HepG2 (cell line): ENCODE data around the gene ARHGEF40. TPM values are rescaled to one million over a fixed set of nuclear protein-coding genes. Genes with fewer than 3 reads are reported as not detected.

Source experiments
- EP300 ChIP-seq, 3 experiments: sonication (generic) in 1 of 3; formaldehyde crosslinking in 1 of 3; IDR thresholded peaks; 2 replicates each; pipeline versions ENCODE4 v1.5.1 to v1.6.1; 2011 to 2020; ENCODE audit warnings: low read depth in 2 of 3, low read length in 2 of 3, borderline replicate concordance in 1 of 3, improper control_type of control experiment in 1 of 3, mild to moderate bottlenecking in 1 of 3, missing genetic modification reagents in 1 of 3, moderate library complexity in 1 of 3
- KDM4B ChIP-seq: sonication (generic); formaldehyde crosslinking; IDR thresholded peaks from 2 replicates; pipeline ENCODE4 v1.4.0; 2020; ENCODE audit warnings: missing genetic modification reagents
- MAFK ChIP-seq, 2 experiments: IDR thresholded peaks in 1 of 2; conservative IDR thresholded peaks in 1 of 2; 2 replicates each; pipeline ENCODE4 v1.6.1; 2011; ENCODE audit warnings: improper control_type of control experiment in 2 of 2, low read length in 2 of 2
- MXI1 ChIP-seq: IDR thresholded peaks from 3 replicates; pipeline ENCODE4 v1.6.1; 2012; ENCODE audit warnings: low read depth, low read length, inconsistent platforms, borderline replicate concordance
- NFYB ChIP-seq: sonication (generic); formaldehyde crosslinking; IDR thresholded peaks from 2 replicates; pipeline ENCODE4 v1.4.0; 2020; ENCODE audit warnings: missing genetic modification reagents
- NONO ChIP-seq, 2 experiments: fragments of 450-650 bp in 1 of 2; sonication (generic) in 1 of 2; formaldehyde crosslinking in 1 of 2; IDR thresholded peaks in 1 of 2; conservative IDR thresholded peaks in 1 of 2; 2 replicates each; pipeline versions ENCODE4 v1.6.1 to v1.8.0; 2017 to 2022; ENCODE audit warnings: mild to moderate bottlenecking in 1 of 2, missing genetic modification reagents in 1 of 2, moderate library complexity in 1 of 2
- NR2F6 ChIP-seq, 2 experiments: IDR thresholded peaks; 2 replicates each; pipeline ENCODE4 v1.6.1; 2016; ENCODE audit warnings: antibody characterized with exemption in 1 of 2, mild to moderate bottlenecking in 1 of 2
- ONECUT2 ChIP-seq: sonication (generic); formaldehyde crosslinking; IDR thresholded peaks from 2 replicates; pipeline ENCODE4 v1.4.0; 2020; ENCODE audit warnings: missing genetic modification reagents
- PRMT3 ChIP-seq: sonication (generic); formaldehyde crosslinking; IDR thresholded peaks from 2 replicates; pipeline ENCODE4 v1.8.1; 2022; ENCODE audit warnings: low read depth, mild to moderate bottlenecking, moderate library complexity, missing genetic modification reagents, borderline replicate concordance
- REPIN1 ChIP-seq: sonication (generic); formaldehyde crosslinking; IDR thresholded peaks from 2 replicates; pipeline ENCODE4 v1.8.0; 2022; ENCODE audit warnings: missing genetic modification reagents, low read depth, mild to moderate bottlenecking, borderline replicate concordance
- TGIF2 ChIP-seq: IDR thresholded peaks from 2 replicates; pipeline ENCODE4 v1.6.1; 2016; ENCODE audit warnings: control low read depth, missing compliant biosample characterization
- polyA plus RNA-seq, 8 experiments: library from polyadenylated mRNA; depleted of rRNA in 3 of 8; stranded (reverse) in 7 of 8; unstranded in 1 of 8; fragments of >200 nt; fragmentation: Illumina TruSeq in 4 of 8; extraction: Trizol in 4 of 8; gene quantifications; 2 replicates each; pipeline versions ENCODE4 v1.2.1 to v1.2.3, GENCODE V29; 2011 to 2016; ENCODE audit warnings: low read depth in 4 of 8, missing spikeins in 1 of 8, mixed read lengths in 1 of 8; ENCODE audit not compliant: insufficient read depth in 1 of 8
- total RNA-seq, 5 experiments: library from RNA; depleted of rRNA; stranded (reverse); fragments of >200 nt; fragmentation: Illumina TruSeq; extraction: Trizol; gene quantifications; 2 replicates each; pipeline ENCODE4 v1.2.3, GENCODE V29; 2016; ENCODE audit warnings: low read depth in 1 of 5
- TF ChIP-seq, protein P1 (sequence below): sonication (generic); formaldehyde crosslinking; IDR thresholded peaks from 2 replicates; pipeline ENCODE4 v1.4.0; 2020; ENCODE audit warnings: mild to moderate bottlenecking, missing genetic modification reagents
- TF ChIP-seq, protein P2 (sequence below): sonication (generic); formaldehyde crosslinking; IDR thresholded peaks from 2 replicates; pipeline ENCODE4 v1.4.0; 2020; ENCODE audit warnings: missing genetic modification reagents
- TF ChIP-seq, protein P3 (sequence below): sonication (generic); formaldehyde crosslinking; IDR thresholded peaks from 2 replicates; pipeline ENCODE4 v1.8.0; 2022; ENCODE audit warnings: missing genetic modification reagents, mild to moderate bottlenecking, borderline replicate concordance
- TF ChIP-seq, protein P4 (sequence below): sonication (generic); formaldehyde crosslinking; IDR thresholded peaks from 2 replicates; pipeline ENCODE4 v1.4.0; 2020; ENCODE audit warnings: missing genetic modification reagents
- TF ChIP-seq, protein P5 (sequence below): IDR thresholded peaks from 2 replicates; pipeline ENCODE4 v1.6.1; 2016; ENCODE audit warnings: missing genetic modification reagents, missing compliant biosample characterization

The ARHGEF40 gene
- total and polyA plus RNA-seq, 2 of the 13 experiments (the other 11 are each of a cell fraction or from before 2014, with no cell fraction given): 28.1 to 78.1 TPM

DNA sequence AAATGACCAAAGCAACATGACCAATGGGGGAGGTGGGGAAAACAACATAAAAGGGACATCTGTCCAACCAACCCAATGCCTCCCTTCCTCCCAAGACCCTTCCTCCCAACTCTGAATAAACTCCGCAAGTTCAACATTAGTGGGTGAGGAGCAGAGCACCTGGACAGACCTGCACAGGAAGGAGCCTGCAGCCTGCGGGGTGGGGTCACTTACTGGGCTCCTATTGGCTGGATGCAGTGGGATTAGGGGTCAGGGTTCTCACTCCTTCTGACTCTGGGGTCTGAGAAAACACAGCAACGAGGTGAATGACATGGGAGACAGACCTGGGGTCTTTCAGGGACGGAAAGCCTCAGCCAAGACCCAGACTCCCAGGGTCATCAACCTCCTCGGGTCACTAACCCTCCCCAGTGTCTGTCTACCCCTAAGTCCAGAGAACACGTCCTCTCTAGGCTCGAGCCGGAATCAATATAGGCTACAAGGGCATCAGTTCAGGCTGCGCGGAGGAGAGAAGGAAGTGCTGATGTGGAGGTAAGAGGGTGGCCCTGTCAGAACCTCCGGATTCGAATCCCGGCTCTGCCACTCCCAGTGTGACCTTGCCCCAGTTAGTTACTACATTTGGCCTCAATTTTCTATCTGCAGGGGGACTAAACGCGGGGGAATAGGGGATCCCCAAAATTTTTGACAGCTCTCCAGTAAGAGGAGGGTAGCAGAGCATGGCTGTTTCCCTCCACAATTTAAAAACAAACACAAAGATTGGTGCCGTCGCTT, 46.1 kb upstream of the ARHGEF40 start (continued):
- TF ChIP-seq REPIN1: no peak
- TF ChIP-seq NR2F6 (IDR thresholded peaks at IDR 0.05): peak; percentile 75
- peak; percentile 53 for TF ChIP-seq NR2F6 (CRISPR knock-in tag; IDR thresholded peaks at IDR 0.05)
- TF ChIP-seq, protein P1, sequence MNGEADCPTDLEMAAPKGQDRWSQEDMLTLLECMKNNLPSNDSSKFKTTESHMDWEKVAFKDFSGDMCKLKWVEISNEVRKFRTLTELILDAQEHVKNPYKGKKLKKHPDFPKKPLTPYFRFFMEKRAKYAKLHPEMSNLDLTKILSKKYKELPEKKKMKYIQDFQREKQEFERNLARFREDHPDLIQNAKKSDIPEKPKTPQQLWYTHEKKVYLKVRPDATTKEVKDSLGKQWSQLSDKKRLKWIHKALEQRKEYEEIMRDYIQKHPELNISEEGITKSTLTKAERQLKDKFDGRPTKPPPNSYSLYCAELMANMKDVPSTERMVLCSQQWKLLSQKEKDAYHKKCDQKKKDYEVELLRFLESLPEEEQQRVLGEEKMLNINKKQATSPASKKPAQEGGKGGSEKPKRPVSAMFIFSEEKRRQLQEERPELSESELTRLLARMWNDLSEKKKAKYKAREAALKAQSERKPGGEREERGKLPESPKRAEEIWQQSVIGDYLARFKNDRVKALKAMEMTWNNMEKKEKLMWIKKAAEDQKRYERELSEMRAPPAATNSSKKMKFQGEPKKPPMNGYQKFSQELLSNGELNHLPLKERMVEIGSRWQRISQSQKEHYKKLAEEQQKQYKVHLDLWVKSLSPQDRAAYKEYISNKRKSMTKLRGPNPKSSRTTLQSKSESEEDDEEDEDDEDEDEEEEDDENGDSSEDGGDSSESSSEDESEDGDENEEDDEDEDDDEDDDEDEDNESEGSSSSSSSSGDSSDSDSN (CRISPR knock-in tag): no peak
- TF ChIP-seq, protein P2, sequence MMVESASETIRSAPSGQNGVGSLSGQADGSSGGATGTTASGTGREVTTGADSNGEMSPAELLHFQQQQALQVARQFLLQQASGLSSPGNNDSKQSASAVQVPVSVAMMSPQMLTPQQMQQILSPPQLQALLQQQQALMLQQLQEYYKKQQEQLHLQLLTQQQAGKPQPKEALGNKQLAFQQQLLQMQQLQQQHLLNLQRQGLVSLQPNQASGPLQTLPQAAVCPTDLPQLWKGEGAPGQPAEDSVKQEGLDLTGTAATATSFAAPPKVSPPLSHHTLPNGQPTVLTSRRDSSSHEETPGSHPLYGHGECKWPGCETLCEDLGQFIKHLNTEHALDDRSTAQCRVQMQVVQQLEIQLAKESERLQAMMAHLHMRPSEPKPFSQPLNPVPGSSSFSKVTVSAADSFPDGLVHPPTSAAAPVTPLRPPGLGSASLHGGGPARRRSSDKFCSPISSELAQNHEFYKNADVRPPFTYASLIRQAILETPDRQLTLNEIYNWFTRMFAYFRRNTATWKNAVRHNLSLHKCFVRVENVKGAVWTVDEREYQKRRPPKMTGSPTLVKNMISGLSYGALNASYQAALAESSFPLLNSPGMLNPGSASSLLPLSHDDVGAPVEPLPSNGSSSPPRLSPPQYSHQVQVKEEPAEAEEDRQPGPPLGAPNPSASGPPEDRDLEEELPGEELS (CRISPR knock-in tag): 0 out of 2 replicates have a peak, but pooled peaks have one; percentile 8
- TF ChIP-seq, protein P3, sequence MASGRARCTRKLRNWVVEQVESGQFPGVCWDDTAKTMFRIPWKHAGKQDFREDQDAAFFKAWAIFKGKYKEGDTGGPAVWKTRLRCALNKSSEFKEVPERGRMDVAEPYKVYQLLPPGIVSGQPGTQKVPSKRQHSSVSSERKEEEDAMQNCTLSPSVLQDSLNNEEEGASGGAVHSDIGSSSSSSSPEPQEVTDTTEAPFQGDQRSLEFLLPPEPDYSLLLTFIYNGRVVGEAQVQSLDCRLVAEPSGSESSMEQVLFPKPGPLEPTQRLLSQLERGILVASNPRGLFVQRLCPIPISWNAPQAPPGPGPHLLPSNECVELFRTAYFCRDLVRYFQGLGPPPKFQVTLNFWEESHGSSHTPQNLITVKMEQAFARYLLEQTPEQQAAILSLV: 0 out of 2 replicates have a peak, but pooled peaks have one; percentile 31
- no peak for TF ChIP-seq NONO (IDR thresholded peaks at IDR 0.05)
- no peak for TF ChIP-seq NONO (CRISPR knock-in tag; conservative IDR thresholded peaks at IDR 0.05)
- peak; percentile 39; the same call in 1 of the 2 replicates for TF ChIP-seq NFYB (CRISPR knock-in tag)
- TF ChIP-seq KDM4B (CRISPR knock-in tag): no peak
- 0 out of 3 replicates have a peak, but pooled peaks have one; percentile 6 for TF ChIP-seq MXI1
- TF ChIP-seq EP300 (IDR thresholded peaks at IDR 0.05; ENCODE audit: low read depth in 2 of 2, low read length in 2 of 2): 0 out of 4 replicates have a peak, but pooled peaks of 1 of the 2 experiments have one; percentile 6
- TF ChIP-seq EP300 (CRISPR knock-in tag; IDR thresholded peaks at IDR 0.05; ENCODE audit: borderline replicate concordance): no peak
- TF ChIP-seq, protein P4, sequence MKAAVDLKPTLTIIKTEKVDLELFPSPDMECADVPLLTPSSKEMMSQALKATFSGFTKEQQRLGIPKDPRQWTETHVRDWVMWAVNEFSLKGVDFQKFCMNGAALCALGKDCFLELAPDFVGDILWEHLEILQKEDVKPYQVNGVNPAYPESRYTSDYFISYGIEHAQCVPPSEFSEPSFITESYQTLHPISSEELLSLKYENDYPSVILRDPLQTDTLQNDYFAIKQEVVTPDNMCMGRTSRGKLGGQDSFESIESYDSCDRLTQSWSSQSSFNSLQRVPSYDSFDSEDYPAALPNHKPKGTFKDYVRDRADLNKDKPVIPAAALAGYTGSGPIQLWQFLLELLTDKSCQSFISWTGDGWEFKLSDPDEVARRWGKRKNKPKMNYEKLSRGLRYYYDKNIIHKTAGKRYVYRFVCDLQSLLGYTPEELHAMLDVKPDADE (CRISPR knock-in tag): no peak
- TF ChIP-seq PRMT3 (CRISPR knock-in tag): 0 out of 2 replicates have a peak, but pooled peaks have one; percentile 36
- TF ChIP-seq, protein P5, sequence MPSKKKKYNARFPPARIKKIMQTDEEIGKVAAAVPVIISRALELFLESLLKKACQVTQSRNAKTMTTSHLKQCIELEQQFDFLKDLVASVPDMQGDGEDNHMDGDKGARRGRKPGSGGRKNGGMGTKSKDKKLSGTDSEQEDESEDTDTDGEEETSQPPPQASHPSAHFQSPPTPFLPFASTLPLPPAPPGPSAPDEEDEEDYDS (CRISPR knock-in tag): peak; percentile 44; the same call in 1 of the 2 replicates
- TF ChIP-seq ONECUT2 (CRISPR knock-in tag): 0 out of 2 replicates have a peak, but pooled peaks have one; percentile 35
- TF ChIP-seq MAFK (conservative IDR thresholded peaks at IDR 0.05 in 1 of 2, IDR thresholded peaks at IDR 0.05 in 1 of 2; ENCODE audit: low read length in 2 of 2): peak; percentile 31 to 33; a peak in 2 of 4 replicates
- TF ChIP-seq TGIF2 (CRISPR knock-in tag): 0 out of 2 replicates have a peak, but pooled peaks have one; percentile 27
